NCI-H524 treated with DMSO at 0.1 percent for 48 hours (cell line): ENCODE measurements around the gene EAPP.
"Not testable (repeated sequence)": the region's sequence is repeated elsewhere in the genome, so short reads cannot be mapped to it uniquely, and the experiment has no call there.

ENCODE experiments used
- DNase-seq: peaks from one replicate; lab custom pipeline; 2025; lab: John Stamatoyannopoulos, UW

Gene EAPP

GRCh38 chr14:34538096-34538495 is 1.4 kb downstream of the EAPP start:
- not testable (repeated sequence) for DNase-seq

DNA sequence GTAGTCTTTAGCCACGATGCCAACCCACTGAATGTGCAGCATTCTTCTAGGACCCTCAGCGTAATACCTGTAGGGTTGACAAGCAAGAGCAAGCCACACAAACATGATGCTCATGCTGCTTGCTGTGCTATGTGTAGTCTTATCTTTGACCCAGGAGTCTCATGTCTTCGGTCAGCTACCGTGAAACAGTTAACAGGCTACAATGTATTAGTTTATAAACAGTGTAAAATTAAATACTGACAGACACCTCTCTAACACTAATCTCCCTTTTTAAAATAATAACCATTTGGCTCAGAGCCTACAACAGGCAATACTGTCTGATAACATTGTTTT is 1.9 kb downstream of the EAPP start:
- no peak for DNase-seq

GRCh38 chr14:34536951-34537676 is 2.4 kb downstream of the EAPP start:
- no peak for DNase-seq

- no peak for DNase-seq
Measured at GRCh38 chr14:34527591-34527990, 11.9 kb downstream of the EAPP start.

- not testable (repeated sequence) for DNase-seq
Measured at GRCh38 chr14:34524216-34524615, 15.3 kb downstream of the EAPP start.

DNA sequence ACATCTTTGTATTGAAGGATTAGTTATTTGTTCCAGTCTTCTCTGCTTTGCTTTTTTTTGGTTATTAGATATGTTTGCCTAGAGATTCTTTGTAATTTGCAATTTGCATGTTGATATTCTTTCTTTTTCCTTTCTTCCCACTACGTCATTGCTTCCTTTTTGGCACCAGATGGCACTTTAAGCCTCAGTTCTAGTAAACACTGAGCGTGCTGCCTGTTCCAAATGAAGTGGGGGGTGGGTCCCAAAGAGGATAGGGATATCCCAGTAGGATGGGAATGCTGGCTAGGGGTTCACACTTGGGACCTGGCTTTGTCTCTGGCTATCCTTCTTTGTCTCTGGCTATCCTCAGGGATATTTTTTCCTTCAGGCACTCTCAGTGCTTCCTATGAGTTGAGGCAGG is 17.0 kb downstream of the EAPP start:
- no peak for DNase-seq

DNA sequence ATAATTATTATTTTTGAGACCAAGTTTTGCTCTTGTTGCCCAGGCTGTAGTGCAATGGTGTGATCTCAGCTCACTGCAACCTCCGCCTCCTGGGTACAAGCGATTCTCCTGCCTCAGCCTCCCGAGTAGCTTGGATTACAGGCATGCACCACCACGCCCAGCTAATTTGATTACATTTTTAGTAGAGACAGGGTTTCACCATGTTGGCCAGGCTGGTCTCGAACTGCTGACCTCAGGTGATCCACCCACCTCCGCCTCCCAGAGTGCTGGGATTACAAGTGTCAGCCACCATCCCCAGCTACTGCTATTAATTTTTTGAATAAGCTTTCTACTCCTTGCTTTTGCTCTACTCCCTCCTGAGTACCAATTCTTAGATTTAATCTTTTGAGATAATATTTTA is 18.4 kb downstream of the EAPP start:
- not testable (repeated sequence) for DNase-seq

DNA sequence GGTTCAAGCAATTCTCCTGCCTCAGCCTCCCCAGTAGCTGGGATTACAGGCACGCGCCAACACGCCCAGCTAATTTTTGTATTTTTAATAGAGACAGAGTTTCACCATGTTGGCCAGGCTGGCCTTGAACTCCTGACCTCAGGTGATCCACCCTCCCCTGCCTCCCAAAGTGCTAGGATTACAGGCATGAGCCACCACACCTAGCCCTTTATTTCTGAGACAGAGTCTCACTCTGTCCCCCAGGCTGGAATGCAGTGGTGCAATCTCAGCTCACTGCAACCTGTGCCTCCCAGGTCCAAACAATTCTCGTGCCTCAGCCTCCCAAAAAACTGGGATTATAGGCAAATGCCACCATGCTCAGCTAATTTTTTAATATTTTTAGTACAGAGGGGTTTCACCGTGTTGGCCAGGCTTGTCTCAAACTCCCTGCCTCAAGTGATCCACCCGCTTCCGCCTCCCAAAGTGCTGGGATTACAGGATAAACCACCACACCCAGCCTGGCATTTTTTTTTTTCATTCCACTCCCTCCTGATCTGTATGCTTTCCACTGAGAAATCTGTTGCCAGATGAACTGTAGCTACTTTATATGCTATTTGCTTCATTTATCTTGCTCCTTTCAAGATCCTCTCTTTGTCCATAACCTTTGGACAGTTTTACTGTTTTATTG is 19.1 kb downstream of the EAPP start:
- DNase-seq = not testable (repeated sequence)

GRCh38 chr14:34507884-34508283 is 31.6 kb downstream of the EAPP start:
- no peak for DNase-seq

GRCh38 chr14:34507459-34507858 is 32.0 kb downstream of the EAPP start:
- no peak for DNase-seq

GRCh38 chr14:34505124-34505491 is 34.4 kb downstream of the EAPP start:
- DNase-seq = not testable (repeated sequence)

- DNase-seq = not testable (repeated sequence)
Measured at GRCh38 chr14:34504027-34504426, 35.5 kb downstream of the EAPP start.

DNA sequence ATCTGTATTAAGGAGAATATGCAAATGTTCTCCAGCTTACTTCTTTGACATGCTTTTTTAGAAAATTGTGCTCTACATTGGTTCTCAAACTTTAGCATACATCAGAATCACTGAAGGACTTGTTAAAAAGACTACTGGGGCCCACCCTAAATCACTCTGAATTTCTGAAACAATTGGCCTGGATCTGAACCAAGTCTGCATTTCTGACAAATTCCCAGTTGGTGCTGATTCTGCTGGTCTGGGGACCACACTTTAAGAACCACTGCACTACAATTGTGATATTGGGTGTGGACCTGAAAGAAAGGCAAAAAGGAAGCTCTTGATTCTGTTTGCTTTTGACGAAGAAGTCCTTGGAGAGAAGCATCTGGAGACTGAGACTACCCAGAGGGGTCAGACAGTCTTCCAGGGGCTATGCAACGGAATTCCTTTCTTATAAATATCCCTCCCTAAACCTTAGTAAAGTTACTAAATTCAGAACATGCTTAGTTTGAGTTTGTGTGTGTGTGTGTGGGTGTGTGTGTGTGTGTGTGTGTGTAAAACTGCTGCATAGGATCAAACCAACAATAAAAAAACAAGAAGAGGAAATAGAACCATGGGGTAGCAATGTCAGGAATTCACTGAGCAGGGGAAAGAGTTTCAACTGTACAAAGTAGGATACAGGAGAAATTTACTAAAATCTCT is 36.8 kb downstream of the EAPP start:
- no peak for DNase-seq

GRCh38 chr14:34502001-34502400 is 37.5 kb downstream of the EAPP start:
- DNase-seq = no peak

- no peak for DNase-seq
Measured at GRCh38 chr14:34501004-34501580, 38.4 kb downstream of the EAPP start.

DNA sequence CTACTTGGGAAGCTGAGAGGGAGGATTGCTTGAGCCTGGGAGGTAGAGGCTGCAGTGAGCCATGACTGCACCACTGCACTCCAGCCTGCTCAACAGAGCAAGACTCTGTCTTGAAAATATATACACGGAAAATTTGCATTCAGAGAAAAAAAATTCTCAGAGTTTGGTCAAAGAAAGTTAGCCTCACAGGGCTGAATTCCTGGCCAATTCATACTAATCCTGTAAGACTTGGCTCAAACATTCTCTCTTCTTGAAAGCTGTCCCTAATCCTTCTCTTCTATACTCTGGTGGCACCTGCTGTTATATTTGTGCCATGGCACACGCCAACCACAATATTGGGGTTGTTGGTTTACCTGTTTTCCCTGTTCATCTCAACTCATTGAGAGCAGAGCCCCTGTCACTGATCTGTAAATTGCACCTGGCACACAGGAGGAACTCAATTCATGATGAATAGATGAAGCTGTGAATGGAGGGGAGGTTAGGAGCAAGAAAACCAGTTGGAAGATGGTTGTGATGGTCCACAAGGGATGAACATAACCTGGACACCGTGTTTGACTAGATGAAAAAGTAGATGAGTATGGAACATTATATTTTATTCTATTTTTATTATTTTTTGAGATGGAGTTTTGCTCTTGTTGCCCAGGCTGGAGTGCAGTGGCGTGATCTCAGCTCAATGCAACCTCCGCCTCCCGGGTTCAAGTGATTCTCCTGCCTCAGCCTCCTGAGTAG is 40.7 kb downstream of the EAPP start:
- DNase-seq = peak; percentile 67

DNA sequence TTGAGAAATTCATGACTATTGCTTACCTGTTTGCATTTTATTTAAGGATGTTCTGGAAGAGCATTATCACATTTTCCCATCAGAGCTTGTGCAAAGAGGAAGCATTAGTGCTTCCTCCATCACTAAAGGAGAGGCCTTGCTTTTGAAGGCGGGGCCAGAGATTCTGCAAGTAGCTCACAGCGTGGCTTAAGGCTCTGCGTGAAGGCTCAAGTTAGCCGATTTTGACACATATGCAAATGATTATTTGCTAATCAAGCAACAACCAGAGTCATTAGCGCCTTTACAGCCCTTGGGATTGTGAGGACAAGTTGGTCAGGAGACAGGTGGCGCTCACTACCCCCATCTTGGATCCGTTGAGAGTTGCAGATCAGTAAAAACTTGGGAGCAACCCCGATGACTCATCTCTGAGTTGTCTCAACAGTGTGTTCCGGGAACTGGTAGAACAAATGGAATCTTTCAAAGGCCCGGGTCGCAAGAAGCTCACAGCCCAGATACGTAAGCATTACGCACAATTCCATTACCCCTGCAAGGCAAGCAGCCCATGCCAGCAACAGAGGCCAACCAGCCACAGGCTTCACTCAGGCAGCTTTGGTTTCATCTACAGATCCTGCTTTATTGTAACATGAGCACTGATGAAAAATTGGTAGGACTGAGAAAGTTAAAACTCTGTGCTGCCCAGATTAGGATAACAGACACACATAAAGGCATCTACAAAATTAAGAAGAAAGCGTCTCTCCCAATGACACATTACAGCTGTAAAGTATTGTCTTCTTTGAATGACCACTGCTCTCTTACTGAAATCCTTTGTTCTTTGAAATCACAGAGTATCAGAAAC is 42.6 kb downstream of the EAPP start:
- DNase-seq = no peak

DNA sequence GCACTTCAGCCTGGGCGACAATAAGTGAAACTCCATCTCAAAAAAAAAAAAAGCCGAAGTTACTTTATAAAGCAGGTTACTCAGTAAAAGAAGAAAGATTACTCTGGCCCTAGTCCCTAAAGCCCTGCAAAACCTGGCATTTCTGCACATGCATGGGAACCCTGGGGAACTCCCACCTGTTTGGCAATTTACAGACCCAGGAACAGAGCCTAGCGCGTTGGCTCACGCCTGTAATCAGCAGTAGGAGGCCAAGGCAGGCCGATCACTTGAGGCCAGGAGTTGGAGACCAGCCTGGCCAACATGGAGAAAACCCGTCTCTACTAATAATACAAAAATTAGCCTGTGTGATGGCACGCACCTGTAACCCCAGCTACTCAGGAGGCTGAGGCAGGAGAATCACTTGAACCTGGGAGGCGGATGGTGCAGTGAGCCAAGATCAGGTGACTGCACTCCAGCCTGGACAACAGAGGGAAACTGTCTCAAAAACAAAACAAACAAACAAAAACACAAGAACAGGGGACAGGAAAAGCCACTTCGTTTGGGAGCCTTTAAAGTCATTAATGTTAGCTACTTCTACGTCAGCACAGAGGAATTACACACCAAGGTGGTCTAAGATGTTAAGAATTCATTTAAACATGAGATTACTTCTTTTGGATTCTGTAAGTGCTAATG is 43.4 kb downstream of the EAPP start:
- no peak for DNase-seq

DNA sequence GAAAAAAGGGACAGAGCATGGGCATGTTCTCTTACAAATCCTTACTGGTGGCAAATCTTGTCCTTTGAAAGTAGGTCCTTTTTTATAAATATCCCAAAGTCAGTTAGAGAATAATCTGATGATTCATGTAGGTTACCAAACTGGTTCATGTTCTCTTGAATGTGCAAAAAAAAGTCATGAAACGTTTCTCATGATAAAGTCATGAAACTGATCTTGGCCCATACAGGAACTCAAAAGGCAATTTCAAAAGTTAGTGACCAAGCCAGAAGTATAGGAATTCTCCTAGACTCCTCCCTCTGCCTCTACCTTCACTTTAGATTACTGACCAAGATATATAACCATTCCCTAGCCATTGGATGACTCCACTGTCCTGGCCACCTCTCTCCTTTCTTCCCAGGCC is 50.2 kb downstream of the EAPP start:
- no peak for DNase-seq

DNA sequence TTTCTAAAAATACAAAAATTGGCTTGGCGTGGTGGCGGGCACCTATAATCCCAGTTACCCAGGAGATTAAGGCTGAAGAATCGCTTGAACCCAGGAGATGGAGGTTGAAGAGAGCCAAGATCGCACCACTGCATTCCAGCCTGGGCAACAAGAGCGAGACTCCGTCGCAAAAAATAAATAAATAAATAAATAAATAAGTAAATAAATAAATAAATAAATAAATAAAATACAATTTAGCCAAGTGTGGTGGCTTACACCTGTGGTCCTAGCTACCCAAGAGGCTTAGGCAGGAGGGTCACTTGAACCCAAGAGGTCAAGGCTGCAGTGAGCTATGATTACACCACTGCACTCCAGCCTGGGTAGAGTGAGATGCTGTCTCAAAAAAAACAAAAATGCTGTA is 51.0 kb downstream of the EAPP start:
- no peak for DNase-seq

DNA sequence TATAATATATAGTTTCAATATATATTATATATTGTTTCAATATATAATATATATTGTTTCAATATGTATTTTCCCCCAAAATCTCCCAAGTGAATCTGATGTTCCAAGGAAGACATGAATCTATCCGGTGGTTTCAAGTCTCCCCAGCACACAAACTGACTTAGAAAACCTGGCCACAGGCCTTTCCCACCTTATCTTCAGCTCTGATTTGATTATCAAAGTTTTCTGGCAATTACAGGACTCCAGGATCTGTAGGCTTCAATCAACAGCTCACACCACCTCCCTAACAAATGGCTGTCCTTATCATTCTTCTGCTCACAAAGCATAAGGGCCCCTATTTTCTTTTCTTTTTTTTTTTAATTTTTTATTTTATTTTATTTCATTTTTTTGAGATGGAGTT is 54.8 kb downstream of the EAPP start:
- DNase-seq = no peak
